B cell (primary cell): ENCODE data around the gene CAMTA1.

Experiments used
- CTCF ChIP-seq: fragments of 200-600 bp; IDR thresholded peaks from one replicate; pipeline ENCODE4 v1.8.0; 2022; ENCODE audit warnings: antibody characterized with exemption, mild to moderate bottlenecking
- EZH2 ChIP-seq: IDR thresholded peaks from 2 replicates; pipeline ENCODE4 v1.6.1; 2012; ENCODE audit warnings: borderline replicate concordance, low read depth, mild to moderate bottlenecking, moderate library complexity, low read length; ENCODE audit not compliant: insufficient read depth, poor library complexity, severe bottlenecking

- TF ChIP-seq CTCF = no peak
- TF ChIP-seq EZH2 = no peak
Observed at GRCh38 chr1:7614576-7615074, 829.4 kb downstream of the CAMTA1 start.
